Measurements from ENCODE around the gene TNMD. TPM values are rescaled to one million over a fixed set of nuclear protein-coding genes. Genes with fewer than 3 reads are reported as not detected.
"Not testable (repeated sequence)": the region's sequence is repeated elsewhere in the genome, so short reads cannot be mapped to it uniquely, and the experiment has no call there.

The TNMD gene
- total RNA-seq: not detected in 2 replicates

- DNase-seq (ENCODE audit: low read depth in 2 of 2): no peak
Measured at GRCh38 chrX:100584611-100585010, at the start of gene TNMD. Gene TNMD (plus strand): TSS chrX:100584936. CDS start chrX:100585019, 83 bp downstream.

- DNase-seq (ENCODE audit: low read depth in 2 of 2): not testable (repeated sequence)
Measured at GRCh38 chrX:100565534-100565933, 19.2 kb upstream of the TNMD start.

- DNase-seq (ENCODE audit: low read depth in 2 of 2): no peak
Measured at GRCh38 chrX:100586747-100587146, 2.0 kb downstream of the TNMD start.

DNA sequence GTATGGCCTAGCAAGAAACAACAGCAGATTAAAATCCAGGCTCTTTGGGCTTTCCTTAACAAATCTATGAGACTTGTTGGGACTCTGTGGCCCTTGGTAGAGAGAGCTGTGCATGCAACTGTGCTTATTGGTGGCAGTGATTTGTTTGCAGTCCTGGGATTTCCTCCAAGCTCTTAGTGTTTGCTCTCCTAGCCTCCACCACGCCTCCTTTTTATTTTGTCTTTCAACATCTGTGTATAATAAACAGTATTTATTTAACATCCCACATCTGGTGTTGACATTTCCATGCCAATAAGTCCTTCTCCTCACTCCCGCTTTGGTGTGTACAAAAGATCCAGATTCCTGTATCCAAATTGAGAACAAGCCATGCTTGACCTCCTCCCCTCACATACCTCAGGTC is 3.1 kb downstream of the TNMD start:
- DNase-seq (ENCODE audit: low read depth in 2 of 2): no peak

DNA sequence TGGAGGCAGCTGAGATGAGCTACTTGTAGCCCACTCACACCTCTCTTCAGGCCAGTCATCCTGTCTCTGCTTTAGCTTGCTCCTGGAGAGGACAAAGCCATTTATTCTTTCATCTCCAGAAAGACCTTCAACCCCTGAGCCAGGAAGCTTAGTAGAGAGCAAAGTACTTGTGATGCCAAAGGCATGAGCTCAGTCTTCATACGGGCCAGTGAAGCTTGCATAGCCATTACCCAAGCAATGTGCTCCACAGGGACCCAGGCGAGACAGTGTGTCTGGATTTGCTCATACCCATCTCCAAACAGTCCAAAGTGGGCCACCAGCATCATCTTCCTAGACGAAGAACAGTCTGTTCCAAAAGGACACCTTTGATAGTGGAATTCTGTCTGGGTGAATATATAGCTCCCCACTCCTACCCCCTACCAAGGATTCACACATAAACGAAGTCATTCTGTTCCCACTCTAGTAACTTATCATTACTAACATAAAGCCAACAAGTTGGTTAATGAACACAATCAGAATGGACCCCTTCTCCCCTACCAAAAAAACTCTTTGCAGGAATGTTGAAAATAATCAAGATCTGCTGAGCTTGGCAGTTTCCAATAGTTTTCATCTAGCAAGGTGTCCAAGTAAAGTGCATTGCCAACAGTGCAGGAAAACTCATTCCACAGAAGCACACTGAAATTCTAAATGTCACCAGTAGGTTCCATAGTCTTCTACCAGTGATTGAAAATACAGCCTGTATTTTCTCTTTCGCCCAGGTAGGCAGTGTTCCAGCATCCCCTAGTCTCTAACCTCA is 6.7 kb downstream of the TNMD start:
- DNase-seq (ENCODE audit: low read depth in 2 of 2): no peak

GRCh38 chrX:100593126-100593525 is 8.4 kb downstream of the TNMD start:
- DNase-seq (ENCODE audit: low read depth in 2 of 2): no peak

GRCh38 chrX:100593581-100593980 is 8.8 kb downstream of the TNMD start:
- no peak for DNase-seq (ENCODE audit: low read depth in 2 of 2)

DNA sequence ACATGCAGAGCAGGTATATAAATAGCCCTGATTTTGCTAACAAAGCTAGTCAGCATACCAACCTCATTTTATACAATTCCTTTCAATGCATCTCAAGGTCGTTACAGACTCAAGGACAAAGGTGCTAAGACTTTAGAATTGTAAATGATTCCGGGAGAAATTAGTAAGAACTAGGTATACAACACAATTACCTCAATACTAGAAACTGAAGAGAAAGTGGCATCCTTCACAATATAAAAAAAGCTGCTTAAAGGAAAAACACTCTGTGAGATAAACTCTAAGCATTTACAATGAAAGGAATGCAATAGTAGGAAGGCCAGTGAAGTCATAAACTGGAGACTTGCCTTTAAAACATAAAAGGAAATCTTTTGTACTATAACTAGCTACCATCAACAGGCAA is 11.9 kb downstream of the TNMD start:
- no peak for DNase-seq (ENCODE audit: low read depth in 2 of 2)

GRCh38 chrX:100599456-100599855 is 14.7 kb downstream of the TNMD start:
- DNase-seq (ENCODE audit: low read depth in 2 of 2): no peak

DNA sequence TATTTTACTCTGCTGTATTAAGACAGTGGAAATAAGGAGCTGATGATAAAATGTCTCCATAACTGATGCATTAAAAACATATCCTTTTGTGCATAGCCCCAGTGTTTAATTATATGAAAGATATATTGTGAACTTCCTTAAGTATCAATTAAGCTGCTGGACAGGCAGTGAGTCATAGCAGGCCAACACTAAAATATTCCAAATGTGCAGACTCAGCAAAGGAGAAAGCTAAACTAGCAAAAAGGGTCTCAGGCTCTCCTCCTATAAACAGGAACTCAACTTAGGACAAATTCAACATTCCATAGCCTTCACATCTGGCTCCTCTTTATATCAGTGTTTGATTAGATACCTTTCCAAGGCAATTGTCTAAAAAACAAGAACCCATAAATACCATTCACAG is 15.6 kb downstream of the TNMD start:
- peak in 1 of 2 donors; percentile 1 for DNase-seq (ENCODE audit: low read depth in 2 of 2)

DNA sequence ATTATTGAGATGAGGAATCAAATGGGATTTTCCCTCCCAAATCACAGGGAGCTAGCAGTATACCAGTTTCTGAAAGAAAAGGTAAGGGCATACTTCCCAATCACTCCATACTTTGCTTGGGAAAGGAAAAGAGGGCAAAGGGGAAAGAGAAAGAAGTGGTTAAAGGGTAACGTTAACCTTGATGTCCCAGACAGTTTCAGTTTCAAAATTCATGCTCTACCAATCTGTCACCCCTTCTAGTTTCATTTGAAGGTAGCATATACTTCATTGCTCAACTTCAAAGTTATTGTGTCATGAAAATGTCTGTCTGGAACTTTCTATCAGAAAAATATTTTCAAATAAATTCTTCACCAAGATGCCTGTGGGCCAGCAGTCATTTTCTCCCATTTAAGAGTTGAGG is 16.0 kb downstream of the TNMD start:
- DNase-seq (ENCODE audit: low read depth in 2 of 2): no peak

DNA sequence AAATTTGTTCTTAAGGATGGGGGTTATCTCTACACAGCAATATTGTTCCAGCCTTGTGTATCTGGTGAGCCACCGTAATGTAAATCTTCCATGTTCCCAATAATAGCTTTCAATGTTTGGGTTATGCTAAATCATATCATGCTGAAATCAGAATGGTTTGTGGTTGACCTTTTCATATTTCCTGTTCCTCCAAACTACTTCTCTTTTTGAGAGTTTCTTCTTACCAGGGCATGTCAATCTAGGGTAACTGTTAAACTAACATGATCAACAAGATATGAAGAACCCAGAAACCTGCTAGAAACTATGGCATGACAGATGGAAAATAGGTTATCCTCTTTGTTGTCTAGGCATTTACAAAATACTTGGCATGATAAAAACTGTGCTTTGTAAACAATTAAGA is 22.0 kb downstream of the TNMD start:
- no peak for DNase-seq (ENCODE audit: low read depth in 2 of 2)

DNA sequence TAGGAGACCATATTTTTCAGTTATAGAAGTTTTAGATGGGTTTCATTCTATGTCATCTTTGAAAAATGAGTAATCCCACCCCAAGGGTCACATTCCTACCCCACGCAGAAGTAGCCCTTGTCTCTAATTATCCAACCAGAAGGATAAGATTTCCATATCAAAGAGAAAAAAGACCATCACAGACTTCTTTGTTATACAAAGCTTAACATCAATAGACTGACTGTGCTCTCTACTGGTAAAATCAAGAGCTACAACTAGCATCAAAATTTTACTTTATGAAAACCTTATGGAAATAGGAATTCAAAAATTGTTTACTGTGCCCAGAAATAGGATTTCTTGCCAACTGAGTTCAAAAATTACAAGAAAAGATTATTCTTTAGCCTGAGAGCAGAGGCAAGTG is 24.9 kb downstream of the TNMD start:
- peak in 1 of 2 donors; percentile 10 for DNase-seq (ENCODE audit: low read depth in 2 of 2)

GRCh38 chrX:100611951-100612350 is 27.2 kb downstream of the TNMD start:
- no peak for DNase-seq (ENCODE audit: low read depth in 2 of 2)

GRCh38 chrX:100615005-100615404 is 30.3 kb downstream of the TNMD start:
- DNase-seq (ENCODE audit: low read depth in 2 of 2): peak; percentile 73 to 74

- no peak for DNase-seq (ENCODE audit: low read depth in 2 of 2)
Measured at GRCh38 chrX:100623001-100623400, 38.3 kb downstream of the TNMD start.

- DNase-seq (ENCODE audit: low read depth in 2 of 2): no peak
Measured at GRCh38 chrX:100625985-100626491, 41.3 kb downstream of the TNMD start.

DNA sequence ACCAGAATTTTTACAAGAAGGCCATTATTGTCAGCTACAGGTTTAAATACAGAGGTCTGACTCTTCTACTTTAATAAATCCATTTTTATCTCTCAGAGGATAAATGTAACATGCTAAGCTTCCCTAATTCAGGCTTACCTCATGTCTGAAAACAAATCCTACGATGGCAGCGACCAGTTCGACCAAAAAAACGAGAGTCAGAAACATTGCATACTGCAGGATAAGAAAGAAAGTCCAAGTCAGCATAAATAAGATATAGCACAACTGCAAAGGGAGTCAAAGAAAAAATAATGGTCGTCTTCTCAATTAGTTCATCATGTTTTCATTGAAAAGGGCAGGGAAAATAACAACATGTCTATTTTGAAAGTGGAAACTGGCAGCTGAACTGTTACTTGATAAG is 50.3 kb downstream of the TNMD start:
- DNase-seq (ENCODE audit: low read depth in 2 of 2): no peak

DNA sequence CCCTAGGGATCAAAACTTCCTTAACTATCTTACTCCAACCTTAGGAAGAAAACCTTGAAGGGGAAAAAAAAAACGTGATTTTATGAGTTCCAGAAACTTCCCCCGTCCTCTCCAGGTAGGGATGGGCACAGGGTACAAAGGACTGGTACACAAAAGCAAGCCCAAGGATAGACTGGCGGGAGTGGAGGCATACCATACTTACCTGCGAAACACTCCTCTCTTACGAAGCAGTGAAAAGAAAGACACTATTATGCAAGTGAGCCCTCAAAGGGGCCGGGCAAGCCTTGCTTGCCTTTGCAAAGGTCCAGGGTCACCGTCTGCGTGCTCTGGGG is 51.2 kb downstream of the TNMD start:
- DNase-seq (ENCODE audit: low read depth in 2 of 2): no peak

DNA sequence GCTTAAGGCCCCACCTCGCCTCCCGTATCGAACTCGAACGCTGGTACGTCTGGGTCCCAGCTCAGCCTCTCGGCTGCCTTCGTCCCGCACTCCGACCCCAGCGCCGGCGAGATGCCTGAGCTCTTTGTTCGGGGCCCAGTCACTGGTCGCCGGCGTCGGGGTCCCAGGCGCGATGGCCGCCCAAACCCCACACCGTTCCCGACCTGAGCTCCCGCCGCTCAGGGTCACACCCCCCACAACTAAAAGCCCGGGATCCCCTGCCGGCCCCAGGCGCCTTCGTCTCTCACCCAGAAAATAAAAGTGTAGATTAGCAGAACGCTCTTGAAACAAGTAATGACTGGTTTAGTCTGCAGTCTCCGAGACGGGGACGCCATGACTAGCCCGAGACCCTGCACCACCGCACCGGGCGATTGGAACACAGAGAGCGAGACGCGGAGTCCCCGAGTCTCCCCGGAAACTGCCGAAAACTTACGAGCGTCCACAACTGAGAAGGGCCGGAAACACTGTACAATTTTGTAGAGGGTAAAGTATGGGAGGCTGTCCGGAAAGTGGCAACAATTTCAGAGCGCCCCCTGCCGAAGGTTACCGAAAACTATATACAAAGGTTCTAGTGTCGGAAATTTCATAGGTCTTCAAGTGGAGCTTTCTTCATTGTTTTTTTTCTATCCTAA is 51.7 kb downstream of the TNMD start, which contains the start of gene TSPAN6:
Gene TSPAN6, minus strand, starts transcription at position 486 of the 671 bp plus-strand sequence. Its CDS starts 112 bp downstream, at position 374.
- DNase-seq (ENCODE audit: low read depth in 2 of 2): peak; percentile 63 to 80

GRCh38 chrX:100642290-100642689 is 57.6 kb downstream of the TNMD start:
- no peak for DNase-seq (ENCODE audit: low read depth in 2 of 2)

- DNase-seq (ENCODE audit: low read depth in 2 of 2): no peak
Measured at GRCh38 chrX:100643212-100643611, 58.5 kb downstream of the TNMD start.
